AG10803 (cell line): ENCODE data around the gene TMEM108.
A peak's percentile ranks its signal among the peaks of the same experiment; 100 is the strongest.

Source experiments
- DNase-seq: peaks from one replicate; pipeline ENCODE4 v3.0.0; 2010; ENCODE audit warnings: low read depth
- H3K4me3 ChIP-seq: 2 replicates; pipeline ENCODE4 v1.5.1; 2011; ENCODE audit warnings: mild to moderate bottlenecking, low read length, control low read depth
- CTCF ChIP-seq: conservative IDR thresholded peaks from 2 replicates; pipeline ENCODE4 v1.5.1; 2011; ENCODE audit warnings: mild to moderate bottlenecking, low read length, control low read depth, inconsistent platforms

TMEM108 gene

GRCh38 chr3:133254151-133254550 is 216.0 kb downstream of the TMEM108 start:
- no peak overlapping the region for H3K4me3 ChIP-seq
- no peak for DNase-seq
- TF ChIP-seq CTCF, result no peak

GRCh38 chr3:133254716-133255115 is 216.5 kb downstream of the TMEM108 start:
- no peak overlapping the region for H3K4me3 ChIP-seq
- DNase-seq, result no peak
- TF ChIP-seq CTCF, result no peak

GRCh38 chr3:133256787-133257483 is 218.7 kb downstream of the TMEM108 start:
- TF ChIP-seq CTCF, result no peak
- H3K4me3 ChIP-seq, result no peak overlapping the region
- DNase-seq, result no peak

- no peak for TF ChIP-seq CTCF
- no peak for DNase-seq
- no peak overlapping the region for H3K4me3 ChIP-seq
Measured at GRCh38 chr3:133258358-133258757, 220.2 kb downstream of the TMEM108 start.

GRCh38 chr3:133259767-133260166 is 221.6 kb downstream of the TMEM108 start:
- TF ChIP-seq CTCF, result no peak
- no peak overlapping the region for H3K4me3 ChIP-seq
- no peak for DNase-seq

- no peak for TF ChIP-seq CTCF
- no peak for DNase-seq
- H3K4me3 ChIP-seq, result no peak overlapping the region
Measured at GRCh38 chr3:133262333-133262732, 224.1 kb downstream of the TMEM108 start.

GRCh38 chr3:133264920-133265319 is 226.7 kb downstream of the TMEM108 start:
- DNase-seq, result peak; percentile 33
- H3K4me3 ChIP-seq, result no peak overlapping the region
- TF ChIP-seq CTCF, result no peak
